ENCODE data around the gene WDR91.

- no peak for TF ChIP-seq CTCF (conservative IDR thresholded peaks at IDR 0.05)
- no peak for TF ChIP-seq ZFX (IDR thresholded peaks at IDR 0.05)
These were observed 2.5 kb upstream of the WDR91 start for GRCh38 chr7:135213831-135214230.

Data from C4-2B (cell line).